CD4-positive, alpha-beta T cell treated with Interleukin-6 for 4 hours (primary cell): ENCODE data around the gene CCDC127.
"Not testable (repeated sequence)": the region's sequence is repeated elsewhere in the genome, so short reads cannot be mapped to it uniquely, and the experiment has no call there.

ENCODE experiments used
- DNase-seq: peaks from one replicate; pipeline ENCODE4 v3.0.0-alpha.2; 2020; ENCODE audit warnings: mixed read lengths

CCDC127 gene

GRCh38 chr5:170971-171800, 46.8 kb downstream of the CCDC127 start:
- DNase-seq = no peak

- no peak for DNase-seq
Measured at GRCh38 chr5:169728-170094, 48.2 kb downstream of the CCDC127 start.

GRCh38 chr5:169071-169727, 48.8 kb downstream of the CCDC127 start:
- no peak for DNase-seq

GRCh38 chr5:167982-168660, 49.8 kb downstream of the CCDC127 start:
- DNase-seq = no peak

- DNase-seq = no peak
Measured at GRCh38 chr5:167511-167910, 50.4 kb downstream of the CCDC127 start.

- no peak for DNase-seq
Measured at GRCh38 chr5:166441-167372, 51.2 kb downstream of the CCDC127 start.

- not testable (repeated sequence) for DNase-seq
Measured at GRCh38 chr5:164783-165182, 53.2 kb downstream of the CCDC127 start.

- DNase-seq = no peak
Measured at GRCh38 chr5:164244-164643, 53.7 kb downstream of the CCDC127 start.

- DNase-seq = no peak
Measured at GRCh38 chr5:163841-164240, 54.1 kb downstream of the CCDC127 start.

GRCh38 chr5:163338-163620, 54.7 kb downstream of the CCDC127 start:
- DNase-seq = no peak

- DNase-seq = no peak
Measured at GRCh38 chr5:162565-163337, 55.2 kb downstream of the CCDC127 start.

GRCh38 chr5:162190-162564, 55.8 kb downstream of the CCDC127 start:
- no peak for DNase-seq

- no peak for DNase-seq
Measured at GRCh38 chr5:161803-162110, 56.2 kb downstream of the CCDC127 start.

GRCh38 chr5:160921-161802, 56.8 kb downstream of the CCDC127 start:
- DNase-seq = no peak

GRCh38 chr5:160173-160510, 57.8 kb downstream of the CCDC127 start:
- DNase-seq = no peak

GRCh38 chr5:159448-160172, 58.3 kb downstream of the CCDC127 start:
- DNase-seq = no peak

GRCh38 chr5:158807-159447, 59.0 kb downstream of the CCDC127 start:
- no peak for DNase-seq

GRCh38 chr5:157801-158200, 60.2 kb downstream of the CCDC127 start:
- DNase-seq = no peak

GRCh38 chr5:157126-157715, 60.7 kb downstream of the CCDC127 start:
- no peak for DNase-seq
